GM23248 (cell line): ENCODE measurements around the gene SEMA4G. TPM values are rescaled to one million over a fixed set of nuclear protein-coding genes. Genes with fewer than 3 reads are reported as not detected.

Source experiments
- DNase-seq: peaks from one replicate; pipeline ENCODE4 v3.0.0-alpha.2; 2015
- H2AFZ ChIP-seq: fragments of 200-600 bp; sonication (generic); 2 replicates; pipeline ENCODE4 v1.6.1; 2016; ENCODE audit warnings: antibody characterized with exemption
- H3F3A ChIP-seq: fragments of 200-600 bp; sonication (generic); 2 replicates; pipeline ENCODE4 v1.6.1; 2016; ENCODE audit warnings: mild to moderate bottlenecking, antibody characterized with exemption, mixed run types; ENCODE audit not compliant: insufficient read depth
- H3K27ac ChIP-seq: fragments of 200-600 bp; sonication (generic); 2 replicates; pipeline ENCODE4 v1.5.1; 2016; ENCODE audit warnings: mild to moderate bottlenecking
- H3K27me3 ChIP-seq: fragments of 200-600 bp; sonication (generic); replicated peaks from 2 replicates; pipeline ENCODE4 v1.6.1; 2016; ENCODE audit warnings: mild to moderate bottlenecking; ENCODE audit not compliant: insufficient read depth
- H3K36me3 ChIP-seq: fragments of 200-600 bp; sonication (generic); 2 replicates; pipeline ENCODE4 v1.6.1; 2016; ENCODE audit warnings: low read depth, mild to moderate bottlenecking
- H3K4me1 ChIP-seq: fragments of 200-600 bp; sonication (generic); 2 replicates; pipeline ENCODE4 v1.6.1; 2016; ENCODE audit warnings: mild to moderate bottlenecking; ENCODE audit not compliant: insufficient read depth
- H3K4me2 ChIP-seq: fragments of 200-600 bp; sonication (generic); one replicate; pipeline ENCODE4 v1.6.1; 2016; ENCODE audit warnings: mild to moderate bottlenecking; ENCODE audit not compliant: unreplicated experiment
- H3K4me3 ChIP-seq: fragments of 200-600 bp; sonication (generic); 2 replicates; pipeline ENCODE4 v1.5.1; 2016; ENCODE audit warnings: mild to moderate bottlenecking
- H3K79me2 ChIP-seq: fragments of 200-600 bp; sonication (generic); 2 replicates; pipeline ENCODE4 v1.6.1; 2016; ENCODE audit warnings: mild to moderate bottlenecking; ENCODE audit not compliant: insufficient read depth
- H3K9ac ChIP-seq: fragments of 200-600 bp; sonication (generic); 2 replicates; pipeline ENCODE4 v1.6.1; 2016; ENCODE audit warnings: mild to moderate bottlenecking
- H3K9me2 ChIP-seq: fragments of 200-600 bp; sonication (generic); 2 replicates; pipeline ENCODE4 v1.6.1; 2016; ENCODE audit warnings: mixed run types, mild to moderate bottlenecking, moderate library complexity; ENCODE audit not compliant: insufficient read depth
- H3K9me3 ChIP-seq: fragments of 200-600 bp; sonication (generic); one replicate; pipeline ENCODE4 v1.6.1; 2017; ENCODE audit warnings: low read depth
- H4K20me1 ChIP-seq: fragments of 200-600 bp; sonication (generic); 2 replicates; pipeline ENCODE4 v1.6.0; 2016; ENCODE audit not compliant: insufficient read depth
- EZH2 ChIP-seq: fragments of 200-600 bp; sonication (generic); IDR thresholded peaks from 2 replicates; pipeline ENCODE4 v1.6.1; 2018; ENCODE audit warnings: antibody characterized with exemption, mild to moderate bottlenecking; ENCODE audit not compliant: insufficient read depth, poor library complexity, severe bottlenecking
- EZH2phosphoT487 ChIP-seq: fragments of 200-600 bp; sonication (generic); IDR thresholded peaks from 2 replicates; pipeline ENCODE4 v1.6.1; 2018; ENCODE audit warnings: antibody characterized with exemption, moderate library complexity, mild to moderate bottlenecking, low read depth; ENCODE audit not compliant: insufficient read depth
- WGBS, 2 experiments: methylation state at CpG; one replicate each; pipeline ENCODE4 v1.1.6; 2015 to 2017; ENCODE audit warnings: low lambda C conversion rate in 2 of 2, low coverage in 1 of 2; ENCODE audit errors: missing lambda C conversion rate in 2 of 2; 5-methylcytosine and 5-hydroxymethylcytosine counted together
- in situ Hi-C: fragments of 300-500 bp; cut with MboI; formaldehyde crosslinking; loops from 2 replicates; pipeline ENCODE4 v1.15.0; 2020
- polyA plus RNA-seq: library from polyadenylated mRNA; unstranded; fragments of >200 nt; fragmentation: Nextera tagmentation; extraction: Ambion mirVana; gene quantifications from 2 replicates; pipeline ENCODE4 v1.2.1, GENCODE V29; 2016
- total RNA-seq: library from RNA; depleted of rRNA; stranded (reverse); fragments of >200 nt; shearing (Covaris generic); gene quantifications from 2 replicates; pipeline ENCODE4 v1.2.3, GENCODE V29; 2014; rRNA removed

The SEMA4G gene
- 0.11 TPM in 1 of 2 replicates, not detected in the other for total RNA-seq
- polyA plus RNA-seq: 0.44 and 1.1 TPM in 2 replicates

- WGBS, 2 experiments: 3 to 5% methylated on average over 41 to 58 of the region's 70 CpGs
- H3K9me3 ChIP-seq: no peaks in the 10 kb centered on the region
- no peaks in the 10 kb centered on the region for H3K79me2 ChIP-seq
- H2AFZ ChIP-seq: peak within 1 kb of the TSS; percentile 74
- no peaks in the 10 kb centered on the region for H4K20me1 ChIP-seq
- peak within 1 kb of the TSS; percentile 63 for H3K4me3 ChIP-seq
- DNase-seq: peak; percentile 55
- no peaks in the 10 kb centered on the region for H3F3A ChIP-seq
- H3K4me2 ChIP-seq: peak within 1 kb of the TSS; percentile 65
- H3K4me1 ChIP-seq: 0 out of 2 replicates have a peak, but pooled peaks cover 6% of the 10 kb centered on the region
- H3K9me2 ChIP-seq: no peaks in the 10 kb centered on the region
- H3K27ac ChIP-seq: no peak within 1 kb of the TSS
- TF ChIP-seq EZH2 (no peak), EZH2phosphoT487 (no peak)
- H3K9ac ChIP-seq: 0 out of 2 replicates have a peak within 1 kb of the TSS, but pooled peaks have one; percentile 13
- in situ Hi-C loops: no loop called here
- H3K27me3 ChIP-seq: no peaks in the 10 kb centered on the region
- H3K36me3 ChIP-seq: no peaks in the 10 kb centered on the region; the same call in 1 of the 2 replicates
Observed at GRCh38 chr10:100969187-100970075, at the start of gene SEMA4G. Gene SEMA4G (plus strand): TSS chr10:100969504. CDS start chr10:100972913, 3,409 bp downstream.

- in situ Hi-C loops: no loop called here
- Histone ChIP-seq H3K9me3 (no peaks in the 10 kb centered on the region), H3F3A (no peaks in the 10 kb centered on the region; the same call in 1 of the 2 replicates), H3K4me2 (no peak overlapping the region), H4K20me1 (no peaks in the 10 kb centered on the region), H3K27ac (no peak overlapping the region), H2AFZ (no peak overlapping the region), H3K4me3 (no peak overlapping the region), H3K36me3 (peaks cover 74% of the 10 kb centered on the region), H3K9ac (no peak overlapping the region), H3K4me1 (peaks cover 10% of the 10 kb centered on the region), H3K79me2 (peaks cover 66% of the 10 kb centered on the region), H3K9me2 (no peaks in the 10 kb centered on the region), H3K27me3 (no peaks in the 10 kb centered on the region)
- peak; percentile 18 for DNase-seq
- TF ChIP-seq EZH2phosphoT487: no peak
- no peak for TF ChIP-seq EZH2
Observed at GRCh38 chr10:100923580-100923979, 45.7 kb upstream of the SEMA4G start.

GRCh38 chr10:100927266-100927665, 42.0 kb upstream of the SEMA4G start:
- in situ Hi-C loops: no loop called here
- H3K27me3 ChIP-seq: no peaks in the 10 kb centered on the region
- peaks cover 42% of the 10 kb centered on the region; the same call in 1 of the 2 replicates for H3K79me2 ChIP-seq
- TF ChIP-seq EZH2phosphoT487: no peak
- no peak for TF ChIP-seq EZH2
- no peak overlapping the region for H3K4me2 ChIP-seq
- no peak for DNase-seq
- no peak overlapping the region for H2AFZ ChIP-seq
- H4K20me1 ChIP-seq: no peaks in the 10 kb centered on the region
- H3K4me3 ChIP-seq: no peak overlapping the region
- H3K9ac ChIP-seq: no peak overlapping the region
- H3K9me3 ChIP-seq: no peaks in the 10 kb centered on the region
- H3K36me3 ChIP-seq: peaks cover 82% of the 10 kb centered on the region
- H3K9me2 ChIP-seq: no peaks in the 10 kb centered on the region
- peaks cover 10% of the 10 kb centered on the region for H3K4me1 ChIP-seq
- no peak overlapping the region for H3K27ac ChIP-seq
- WGBS, 2 experiments: 98 to 99% methylated on average over 5 of the region's 5 CpGs
- peaks cover 12% of the 10 kb centered on the region; the same call in 1 of the 2 replicates for H3F3A ChIP-seq

- in situ Hi-C loops: no loop called here
- Histone ChIP-seq H3F3A (peaks cover 16% of the 10 kb centered on the region; the same call in 1 of the 2 replicates), H3K4me1 (peaks cover 10% of the 10 kb centered on the region), H3K27ac (no peak overlapping the region), H3K79me2 (peaks cover 38% of the 10 kb centered on the region; the same call in 1 of the 2 replicates), H3K9me3 (no peaks in the 10 kb centered on the region), H3K4me3 (no peak overlapping the region), H2AFZ (no peak overlapping the region), H3K4me2 (no peak overlapping the region), H3K9ac (no peak overlapping the region), H3K36me3 (peaks cover 89% of the 10 kb centered on the region), H3K27me3 (no peaks in the 10 kb centered on the region), H4K20me1 (no peaks in the 10 kb centered on the region), H3K9me2 (no peaks in the 10 kb centered on the region)
- TF ChIP-seq EZH2: no peak
- no peak for DNase-seq
- WGBS, 2 experiments: 52% methylated on average over 1 of the region's 1 CpG; no CpG with 5 or more reads in 1 of the 2 experiments
Observed at GRCh38 chr10:100928039-100928438, 41.3 kb upstream of the SEMA4G start.
